H9 (cell line): ENCODE results near the gene DNAH8. TPM values are rescaled to one million over a fixed set of nuclear protein-coding genes. Genes with fewer than 3 reads are reported as not detected.

Experiments used
- DNase-seq: peaks from one replicate; pipeline ENCODE4 v3.0.0-alpha.2; 2017
- H2AFZ ChIP-seq: one replicate; pipeline ENCODE4 v1.6.1; 2013; ENCODE audit warnings: mild to moderate bottlenecking, low read length, control low read depth, moderate library complexity
- H2AK5ac ChIP-seq: 2 replicates; pipeline ENCODE4 v1.6.1; 2013; ENCODE audit warnings: low read length, control low read depth, mixed read lengths; ENCODE audit not compliant: insufficient read length
- H2BK120ac ChIP-seq: one replicate; pipeline ENCODE4 v1.6.1; 2013; ENCODE audit warnings: low read depth, mild to moderate bottlenecking, low read length, control low read depth, inconsistent platforms; ENCODE audit not compliant: poor library complexity, severe bottlenecking
- H2BK12ac ChIP-seq: 2 replicates; pipeline ENCODE4 v1.6.1; 2013; ENCODE audit warnings: low read length, control low read depth, mixed read lengths, low read depth; ENCODE audit not compliant: insufficient read length
- H2BK15ac ChIP-seq: 2 replicates; pipeline ENCODE4 v1.6.1; 2013; ENCODE audit warnings: low read depth, low read length, control low read depth
- H2BK20ac ChIP-seq: one replicate; pipeline ENCODE4 v1.6.1; 2013; ENCODE audit warnings: low read depth, mild to moderate bottlenecking, low read length, control low read depth, inconsistent platforms; ENCODE audit not compliant: poor library complexity, severe bottlenecking
- H2BK5ac ChIP-seq: 2 replicates; pipeline ENCODE4 v1.6.1; 2013; ENCODE audit warnings: low read length, control low read depth, mixed read lengths; ENCODE audit not compliant: insufficient read length
- H3K14ac ChIP-seq: 2 replicates; pipeline ENCODE4 v1.6.1; 2013; ENCODE audit warnings: low read length, control low read depth; ENCODE audit not compliant: insufficient read depth
- H3K18ac ChIP-seq: 2 replicates; pipeline ENCODE4 v1.6.1; 2013; ENCODE audit warnings: low read depth, mild to moderate bottlenecking, mixed read lengths, low read length, control low read depth; ENCODE audit not compliant: insufficient read length
- H3K23ac ChIP-seq: 2 replicates; pipeline ENCODE4 v1.6.1; 2013; ENCODE audit warnings: low read length, control low read depth, mixed read lengths, low read depth; ENCODE audit not compliant: insufficient read length
- H3K23me2 ChIP-seq: 2 replicates; pipeline ENCODE4 v1.6.1; 2013; ENCODE audit warnings: low read depth, mild to moderate bottlenecking, mixed read lengths, low read length, control low read depth; ENCODE audit not compliant: insufficient read length, poor library complexity, severe bottlenecking
- H3K27ac ChIP-seq: 2 replicates; pipeline ENCODE4 v1.5.1; 2013; ENCODE audit warnings: low read length, control low read depth, mixed read lengths, low read depth; ENCODE audit not compliant: insufficient read length
- H3K27me3 ChIP-seq: 2 replicates; pipeline ENCODE4 v1.6.1; 2013; ENCODE audit warnings: low read length, control low read depth, inconsistent platforms; ENCODE audit not compliant: insufficient read depth
- H3K4ac ChIP-seq: 2 replicates; pipeline ENCODE4 v1.6.1; 2013; ENCODE audit warnings: low read depth, mild to moderate bottlenecking, control low read depth, inconsistent platforms, low read length, moderate library complexity
- H3K4me1 ChIP-seq: 2 replicates; pipeline ENCODE4 v1.6.1; 2013; ENCODE audit warnings: low read length, control low read depth, inconsistent platforms; ENCODE audit not compliant: insufficient read depth
- H3K4me2 ChIP-seq: 2 replicates; pipeline ENCODE4 v1.6.1; 2013; ENCODE audit warnings: low read length, control low read depth, mixed read lengths; ENCODE audit not compliant: insufficient read length, insufficient read depth
- H3K56ac ChIP-seq: 2 replicates; pipeline ENCODE4 v1.6.1; 2013; ENCODE audit warnings: low read depth, mild to moderate bottlenecking, mixed read lengths, low read length, control low read depth; ENCODE audit not compliant: insufficient read length
- H3K79me1 ChIP-seq: 2 replicates; pipeline ENCODE4 v1.6.1; 2013; ENCODE audit warnings: low read depth, mild to moderate bottlenecking, moderate library complexity, low read length, control low read depth, inconsistent platforms; ENCODE audit not compliant: insufficient read depth, poor library complexity, severe bottlenecking
- H3K79me2 ChIP-seq: 2 replicates; pipeline ENCODE4 v1.6.1; 2013; ENCODE audit warnings: low read length, control low read depth, inconsistent platforms; ENCODE audit not compliant: insufficient read depth
- H3K9ac ChIP-seq: 2 replicates; pipeline ENCODE4 v1.6.1; 2013; ENCODE audit warnings: low read length, control low read depth, mixed read lengths; ENCODE audit not compliant: insufficient read length; ENCODE audit errors: extremely low read depth
- H3K9me3 ChIP-seq: one replicate; pipeline ENCODE4 v1.6.1; 2013; ENCODE audit warnings: low read depth, low read length, inconsistent platforms; ENCODE audit not compliant: control insufficient read depth
- H3T11ph ChIP-seq: one replicate; pipeline ENCODE4 v1.6.1; 2013; ENCODE audit warnings: mild to moderate bottlenecking, low read length, control low read depth, inconsistent platforms
- H4K20me1 ChIP-seq: one replicate; pipeline ENCODE4 v1.6.1; 2013; ENCODE audit not compliant: control insufficient read depth, insufficient read length, insufficient read depth
- H4K5ac ChIP-seq: 2 replicates; pipeline ENCODE4 v1.6.1; 2013; ENCODE audit warnings: low read depth, mild to moderate bottlenecking, mixed read lengths, low read length, control low read depth; ENCODE audit not compliant: insufficient read length
- H4K8ac ChIP-seq: replicated peaks from 2 replicates; pipeline ENCODE4 v1.6.1; 2013; ENCODE audit warnings: low read length, control low read depth, mixed read lengths, low read depth; ENCODE audit not compliant: insufficient read length
- H4K91ac ChIP-seq: 2 replicates; pipeline ENCODE4 v1.6.1; 2013; ENCODE audit warnings: low read depth, mild to moderate bottlenecking, moderate library complexity, mixed read lengths, low read length, control low read depth; ENCODE audit not compliant: insufficient read length
- H3K27ac Mint-ChIP-seq, 3 experiments: 2 replicates in 2 of 3; 3 replicates in 1 of 3; pipeline ENCODE4 v1.8.0; 2020 to 2021; ENCODE audit warnings: mixed read lengths in 3 of 3, mild to moderate bottlenecking in 1 of 3, moderate library complexity in 1 of 3
- H3K27me3 Mint-ChIP-seq: 2 replicates; pipeline ENCODE4 v1.8.0; 2021; ENCODE audit warnings: low read depth, mild to moderate bottlenecking, moderate library complexity, mixed read lengths
- H3K36me3 Mint-ChIP-seq, 3 experiments: 2 replicates in 2 of 3; 3 replicates in 1 of 3; pipeline ENCODE4 v1.8.0; 2020 to 2021; ENCODE audit warnings: low read depth in 3 of 3, mixed read lengths in 3 of 3; ENCODE audit not compliant: insufficient read depth in 1 of 3
- H3K4me1 Mint-ChIP-seq, 2 experiments: 2 replicates each; pipeline ENCODE4 v1.8.0; 2020; ENCODE audit warnings: mixed read lengths in 2 of 2
- H3K4me3 Mint-ChIP-seq, 2 experiments: 2 replicates in 1 of 2; 3 replicates in 1 of 2; pipeline ENCODE4 v1.8.0; 2020 to 2021; ENCODE audit warnings: mild to moderate bottlenecking in 2 of 2, mixed read lengths in 2 of 2, moderate library complexity in 1 of 2
- H3K9me3 Mint-ChIP-seq, 2 experiments: 2 replicates in 1 of 2; 3 replicates in 1 of 2; pipeline ENCODE4 v1.8.0; 2020; ENCODE audit warnings: mild to moderate bottlenecking in 2 of 2, mixed read lengths in 2 of 2, moderate library complexity in 1 of 2
- WGBS: extraction: QIAGEN DNeasy Blood & Tissue Kit; methylation state at CpG from one replicate; pipeline ENCODE4 v1.1.7; 2013; ENCODE audit warnings: missing lambda C conversion rate, low lambda C conversion rate, mixed read lengths; ENCODE audit not compliant: insufficient read length; ENCODE audit errors: extremely low coverage; 5-methylcytosine and 5-hydroxymethylcytosine counted together
- total RNA-seq: library from RNA; stranded (reverse); gene quantifications from 2 replicates; pipeline ENCODE4 v1.2.1, GENCODE V29; 2021
- TF ChIP-seq, protein P1 (sequence below): fragments of 200-600 bp; sonication (generic); conservative IDR thresholded peaks from 3 replicates; pipeline ENCODE4 v1.8.0; 2021; ENCODE audit warnings: antibody characterized with exemption, mild to moderate bottlenecking

Gene DNAH8
- total RNA-seq, 1 experiment from 2014 or later, result not detected

DNA sequence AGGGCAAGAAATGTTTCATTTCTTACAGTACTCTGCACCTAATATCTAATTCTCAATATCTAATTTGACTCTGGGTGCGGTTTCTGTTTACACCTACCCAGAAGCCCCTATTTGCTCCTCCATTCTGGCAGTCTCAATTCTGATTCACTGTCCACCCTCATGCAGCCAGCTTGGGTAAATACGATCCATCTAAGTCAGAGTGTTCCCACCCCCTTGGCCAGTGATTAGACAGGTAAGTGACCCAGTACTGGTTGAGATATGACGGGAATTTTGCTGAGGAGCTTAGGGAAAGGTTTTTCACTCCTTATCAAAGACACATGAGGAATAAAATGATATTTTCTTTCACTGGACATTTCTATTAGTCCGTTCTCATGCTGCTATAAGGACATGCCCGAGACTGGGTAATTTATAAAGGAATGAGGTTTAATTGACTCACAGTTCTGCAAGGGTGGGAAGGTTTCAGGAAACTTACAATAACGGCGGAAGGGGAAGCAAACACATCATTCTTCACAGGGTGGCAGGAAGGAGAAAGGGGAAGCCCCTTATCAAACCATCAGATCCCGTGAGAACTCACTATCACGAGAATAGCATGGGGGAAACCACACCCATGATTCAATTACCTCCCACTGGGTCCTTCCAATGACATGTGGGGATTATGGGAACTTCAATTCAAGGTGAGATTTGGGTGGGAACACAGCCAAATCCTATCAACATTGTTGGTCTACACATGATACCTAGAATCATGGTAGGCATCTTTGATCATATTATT lies 41.5 kb upstream of the DNAH8 start:
- WGBS, result no CpG with 5 or more reads among the region's 9 CpGs
- Histone ChIP-seq H3K4me1 (no peaks in the 10 kb centered on the region), H2AK5ac (no peak overlapping the region), H3K27ac (no peak overlapping the region), H4K20me1 (no peaks in the 10 kb centered on the region), H3K4me2 (no peak overlapping the region), H3K23ac (no peak overlapping the region), H4K8ac (no peak overlapping the region), H4K91ac (no peak overlapping the region), H3K14ac (no peak overlapping the region), H3K79me1 (no peaks in the 10 kb centered on the region), H2BK12ac (no peak overlapping the region), H3K4ac (no peak overlapping the region), H2AFZ (no peak overlapping the region), H3K56ac (no peak overlapping the region), H2BK15ac (no peak overlapping the region), H3K23me2 (no peaks in the 10 kb centered on the region), H2BK20ac (no peak overlapping the region), H3K18ac (no peak overlapping the region), H4K5ac (no peak overlapping the region), H3T11ph (no peak overlapping the region), H3K79me2 (no peaks in the 10 kb centered on the region), H3K27me3 (no peaks in the 10 kb centered on the region), H2BK120ac (no peak overlapping the region), H2BK5ac (no peak overlapping the region), H3K9ac (no peak overlapping the region), H3K9me3 (no peaks in the 10 kb centered on the region)
- Mint-ChIP-seq H3K9me3 (no peaks in the 10 kb centered on the region), H3K4me1 (peaks cover 0 to 2% of the 10 kb centered on the region in 2 experiments; a peak in 1 of 4 replicates), H3K4me3 (no peak overlapping the region), H3K36me3 (peaks cover 17 to 35% (median 35%) of the 10 kb centered on the region in 3 experiments; a peak in 5 of 7 replicates), H3K27ac (no peak overlapping the region), H3K27me3 (no peaks in the 10 kb centered on the region)
- TF ChIP-seq, protein P1, sequence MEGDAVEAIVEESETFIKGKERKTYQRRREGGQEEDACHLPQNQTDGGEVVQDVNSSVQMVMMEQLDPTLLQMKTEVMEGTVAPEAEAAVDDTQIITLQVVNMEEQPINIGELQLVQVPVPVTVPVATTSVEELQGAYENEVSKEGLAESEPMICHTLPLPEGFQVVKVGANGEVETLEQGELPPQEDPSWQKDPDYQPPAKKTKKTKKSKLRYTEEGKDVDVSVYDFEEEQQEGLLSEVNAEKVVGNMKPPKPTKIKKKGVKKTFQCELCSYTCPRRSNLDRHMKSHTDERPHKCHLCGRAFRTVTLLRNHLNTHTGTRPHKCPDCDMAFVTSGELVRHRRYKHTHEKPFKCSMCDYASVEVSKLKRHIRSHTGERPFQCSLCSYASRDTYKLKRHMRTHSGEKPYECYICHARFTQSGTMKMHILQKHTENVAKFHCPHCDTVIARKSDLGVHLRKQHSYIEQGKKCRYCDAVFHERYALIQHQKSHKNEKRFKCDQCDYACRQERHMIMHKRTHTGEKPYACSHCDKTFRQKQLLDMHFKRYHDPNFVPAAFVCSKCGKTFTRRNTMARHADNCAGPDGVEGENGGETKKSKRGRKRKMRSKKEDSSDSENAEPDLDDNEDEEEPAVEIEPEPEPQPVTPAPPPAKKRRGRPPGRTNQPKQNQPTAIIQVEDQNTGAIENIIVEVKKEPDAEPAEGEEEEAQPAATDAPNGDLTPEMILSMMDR, result no peak
- no peak for DNase-seq
